ENCODE measurements around the gene ZNF273. TPM values are rescaled to one million over a fixed set of nuclear protein-coding genes. Genes with fewer than 3 reads are reported as not detected.

ZNF273 gene
- total RNA-seq, 2 donors from 2014 or later = 15.5 to 20.5 TPM

GRCh38 chr7:64905133-64905532 is 2.1 kb downstream of the ZNF273 start:
- Histone ChIP-seq H3K27me3 (ENCODE audit: control insufficient read depth, insufficient read depth, low read length, poor library complexity, severe bottlenecking) (no peaks in the 10 kb centered on the region), H3K9ac (ENCODE audit: extremely low read depth, low read length, poor library complexity, severe bottlenecking) (no peak overlapping the region), H3K4me3 (ENCODE audit: low read length) (peak overlapping the region; percentile 87), H3K9me3 (ENCODE audit: control insufficient read depth, low read length) (peaks cover 13% of the 10 kb centered on the region), H3K27ac (ENCODE audit: low read depth, low read length) (no peak overlapping the region), H3K4me1 (ENCODE audit: control insufficient read depth, insufficient read depth, low read length) (no peaks in the 10 kb centered on the region), H3K36me3 (ENCODE audit: control insufficient read depth, insufficient read depth, low read length) (peaks cover 8% of the 10 kb centered on the region)
- peak overlapping the region; percentile 96 for H3K4me3 Mint-ChIP-seq
- H3K36me3 Mint-ChIP-seq (ENCODE audit: low read depth) = peaks cover 9% of the 10 kb centered on the region
- H3K9me3 Mint-ChIP-seq = peaks cover 3% of the 10 kb centered on the region
- TF ChIP-seq CTCF (conservative IDR thresholded peaks at IDR 0.05) = no peak
- H3K27me3 Mint-ChIP-seq (ENCODE audit: insufficient read depth) = no peaks in the 10 kb centered on the region
- no peak overlapping the region for H3K27ac Mint-ChIP-seq
- WGBS, 2 experiments (ENCODE audit: insufficient coverage in 1 of 2, insufficient read length in 1 of 2) = 75 to 87% methylated on average over 4 to 11 of the region's 12 CpGs
- H3K4me1 Mint-ChIP-seq = peaks cover 42% of the 10 kb centered on the region
- no peak for DNase-seq

GRCh38 chr7:64905547-64905946 is 2.5 kb downstream of the ZNF273 start:
- TF ChIP-seq CTCF (conservative IDR thresholded peaks at IDR 0.05) = no peak
- H3K27me3 ChIP-seq (ENCODE audit: control insufficient read depth, insufficient read depth, low read length, poor library complexity, severe bottlenecking) = no peaks in the 10 kb centered on the region
- no peak overlapping the region for H3K27ac ChIP-seq (ENCODE audit: low read depth, low read length)
- H3K4me1 ChIP-seq (ENCODE audit: control insufficient read depth, insufficient read depth, low read length) = no peaks in the 10 kb centered on the region
- H3K4me3 Mint-ChIP-seq = peak overlapping the region; percentile 96
- peaks cover 8% of the 10 kb centered on the region for H3K36me3 ChIP-seq (ENCODE audit: control insufficient read depth, insufficient read depth, low read length)
- no peaks in the 10 kb centered on the region for H3K27me3 Mint-ChIP-seq (ENCODE audit: insufficient read depth)
- no peak overlapping the region for H3K27ac Mint-ChIP-seq
- 84 to 93% methylated on average over 4 of the region's 4 CpGs for WGBS, 2 experiments (ENCODE audit: insufficient coverage in 1 of 2, insufficient read length in 1 of 2)
- H3K4me1 Mint-ChIP-seq = peaks cover 42% of the 10 kb centered on the region
- DNase-seq = no peak
- H3K9me3 ChIP-seq (ENCODE audit: control insufficient read depth, low read length) = peaks cover 17% of the 10 kb centered on the region
- H3K4me3 ChIP-seq (ENCODE audit: low read length) = peak overlapping the region; percentile 87
- no peak overlapping the region for H3K9ac ChIP-seq (ENCODE audit: extremely low read depth, low read length, poor library complexity, severe bottlenecking)
- peaks cover 9% of the 10 kb centered on the region for H3K36me3 Mint-ChIP-seq (ENCODE audit: low read depth)
- peaks cover 4% of the 10 kb centered on the region for H3K9me3 Mint-ChIP-seq

GRCh38 chr7:64907641-64908326 is 4.7 kb downstream of the ZNF273 start:
- Mint-ChIP-seq H3K9me3 (peaks cover 18% of the 10 kb centered on the region), H3K4me3 (no peak overlapping the region), H3K4me1 (peaks cover 39% of the 10 kb centered on the region), H3K27me3 (ENCODE audit: insufficient read depth) (no peaks in the 10 kb centered on the region), H3K36me3 (ENCODE audit: low read depth) (peaks cover 19% of the 10 kb centered on the region), H3K27ac (no peak overlapping the region)
- Histone ChIP-seq H3K9me3 (ENCODE audit: control insufficient read depth, low read length) (peaks cover 37% of the 10 kb centered on the region), H3K27ac (ENCODE audit: low read depth, low read length) (no peak overlapping the region), H3K4me1 (ENCODE audit: control insufficient read depth, insufficient read depth, low read length) (no peaks in the 10 kb centered on the region), H3K27me3 (ENCODE audit: control insufficient read depth, insufficient read depth, low read length, poor library complexity, severe bottlenecking) (no peaks in the 10 kb centered on the region), H3K9ac (ENCODE audit: extremely low read depth, low read length, poor library complexity, severe bottlenecking) (no peak overlapping the region), H3K36me3 (ENCODE audit: control insufficient read depth, insufficient read depth, low read length) (peaks cover 17% of the 10 kb centered on the region), H3K4me3 (ENCODE audit: low read length) (no peak overlapping the region)
- no peak for TF ChIP-seq CTCF (conservative IDR thresholded peaks at IDR 0.05)
- DNase-seq = no peak
- WGBS, 2 experiments (ENCODE audit: insufficient coverage in 1 of 2, insufficient read length in 1 of 2) = 74 to 82% methylated on average over 1 to 5 of the region's 5 CpGs

Measured in endodermal cell (in vitro differentiated cells).